IPS DF 4.7 (cell line): ENCODE results near the gene ENTREP3.

Experiments used
- DNase-seq: peaks from one replicate; pipeline ENCODE4 v3.0.0-alpha.2; 2013; ENCODE audit warnings: low spot score; ENCODE audit errors: extremely low read depth

The ENTREP3 gene

GRCh38 chr1:155279268-155279667, 24.0 kb upstream of the ENTREP3 start:
- DNase-seq: no peak

GRCh38 chr1:155278689-155279160, 23.4 kb upstream of the ENTREP3 start:
- no peak for DNase-seq

- no peak for DNase-seq
Observed at GRCh38 chr1:155277902-155278688, 22.8 kb upstream of the ENTREP3 start.

- DNase-seq: peak; percentile 97
Observed at GRCh38 chr1:155277070-155277901, 22.0 kb upstream of the ENTREP3 start, which contains the start of gene HCN3. HCN3 (plus strand) TSS chr1:155277463; CDS start chr1:155277591, 128 bp downstream.

- no peak for DNase-seq
Observed at GRCh38 chr1:155273343-155274245, 18.3 kb upstream of the ENTREP3 start, which contains the start of gene CLK2. CLK2 (minus strand) TSS chr1:155273504; CDS start chr1:155270977, 2,527 bp downstream.

GRCh38 chr1:155272466-155273342, 17.4 kb upstream of the ENTREP3 start:
- DNase-seq: no peak

- no peak for DNase-seq
Observed at GRCh38 chr1:155269381-155269780, 14.1 kb upstream of the ENTREP3 start.

GRCh38 chr1:155268630-155269029, 13.3 kb upstream of the ENTREP3 start:
- DNase-seq: no peak

GRCh38 chr1:155267373-155267772, 12.1 kb upstream of the ENTREP3 start:
- no peak for DNase-seq

GRCh38 chr1:155266553-155266952, 11.3 kb upstream of the ENTREP3 start:
- no peak for DNase-seq

GRCh38 chr1:155263067-155263466, 7.8 kb upstream of the ENTREP3 start:
- DNase-seq: no peak

- no peak for DNase-seq
Observed at GRCh38 chr1:155261852-155262673, 6.8 kb upstream of the ENTREP3 start, which contains the start of gene SCAMP3. SCAMP3 (minus strand) TSS chr1:155262360; CDS start chr1:155262151, 209 bp downstream.

GRCh38 chr1:155261493-155261851, 6.2 kb upstream of the ENTREP3 start:
- no peak for DNase-seq

GRCh38 chr1:155260276-155260675, 5.0 kb upstream of the ENTREP3 start:
- no peak for DNase-seq

GRCh38 chr1:155256058-155256852, 972 bp upstream of the ENTREP3 start:
- DNase-seq: no peak

GRCh38 chr1:155254714-155255242, 505 bp downstream of the ENTREP3 start:
- no peak for DNase-seq

GRCh38 chr1:155254228-155254713, 1.0 kb downstream of the ENTREP3 start:
- DNase-seq: no peak

GRCh38 chr1:155253797-155254196, 1.5 kb downstream of the ENTREP3 start:
- no peak for DNase-seq
